ENCODE measurements around the gene EXOC1. TPM values are rescaled to one million over a fixed set of nuclear protein-coding genes. Genes with fewer than 3 reads are reported as not detected.

The EXOC1 gene
- total RNA-seq, 1 donor from 2014 or later, result 31.9 TPM

- Histone ChIP-seq H3K27ac (no peak overlapping the region), H3K4me3 (no peak overlapping the region), H3K27me3 (no peaks in the 10 kb centered on the region), H3K36me3 (no peaks in the 10 kb centered on the region), H3K4me1 (peaks cover 1% of the 10 kb centered on the region), H3K9me3 (no peaks in the 10 kb centered on the region)
- intact Hi-C loops (cut with DNase I), result no loop called here
- no peak for TF ChIP-seq CTCF (IDR thresholded peaks at IDR 0.05)
- no peak for TF ChIP-seq POLR2A (IDR thresholded peaks at IDR 0.05)
- TF ChIP-seq POLR2AphosphoS5 (IDR thresholded peaks at IDR 0.05; ENCODE audit: insufficient read depth in 1 of 2, low read depth in 1 of 2), result no peak
- no peak for DNase-seq (ENCODE audit: extremely low spot score in 2 of 2)
Observed at GRCh38 chr4:55912249-55912648, 58.8 kb downstream of the EXOC1 start.

GRCh38 chr4:55920571-55920970, 67.1 kb downstream of the EXOC1 start:
- no peak overlapping the region for H3K27ac ChIP-seq
- intact Hi-C loops (cut with DNase I), result no loop called here

GRCh38 chr4:55921093-55921492, 67.6 kb downstream of the EXOC1 start:
- intact Hi-C loops (cut with DNase I), result no loop called here
- TF ChIP-seq POLR2A (IDR thresholded peaks at IDR 0.05), result no peak
- TF ChIP-seq POLR2AphosphoS5 (IDR thresholded peaks at IDR 0.05; ENCODE audit: insufficient read depth in 1 of 2, low read depth in 1 of 2), result no peak
- TF ChIP-seq CTCF (IDR thresholded peaks at IDR 0.05), result no peak
- DNase-seq (ENCODE audit: extremely low spot score in 2 of 2), result no peak
- Histone ChIP-seq H3K27ac (no peak overlapping the region), H3K27me3 (no peaks in the 10 kb centered on the region), H3K9me3 (no peaks in the 10 kb centered on the region), H3K36me3 (no peaks in the 10 kb centered on the region), H3K4me1 (no peaks in the 10 kb centered on the region), H3K4me3 (no peak overlapping the region)

More at GRCh38 chr4:55920571-55920970, 67.1 kb downstream of the EXOC1 start:
- no peaks in the 10 kb centered on the region for H3K9me3 ChIP-seq
- no peaks in the 10 kb centered on the region for H3K36me3 ChIP-seq
- H3K27me3 ChIP-seq, result no peaks in the 10 kb centered on the region
- no peak for DNase-seq (ENCODE audit: extremely low spot score in 2 of 2)
- no peak for TF ChIP-seq CTCF (IDR thresholded peaks at IDR 0.05)
- no peak overlapping the region for H3K4me3 ChIP-seq
- H3K4me1 ChIP-seq, result no peaks in the 10 kb centered on the region

GRCh38 chr4:55925241-55925640, 71.8 kb downstream of the EXOC1 start:
- intact Hi-C loops (cut with DNase I), result no loop called here
- no peaks in the 10 kb centered on the region for H3K36me3 ChIP-seq

GRCh38 chr4:55926610-55927009, 73.2 kb downstream of the EXOC1 start:
- H3K27me3 ChIP-seq, result no peaks in the 10 kb centered on the region
- no peak overlapping the region for H3K27ac ChIP-seq
- no peak for DNase-seq (ENCODE audit: extremely low spot score in 2 of 2)
- no peak for TF ChIP-seq POLR2AphosphoS5 (IDR thresholded peaks at IDR 0.05; ENCODE audit: insufficient read depth in 1 of 2, low read depth in 1 of 2)
- TF ChIP-seq POLR2A (IDR thresholded peaks at IDR 0.05), result no peak
- no peak for TF ChIP-seq CTCF (IDR thresholded peaks at IDR 0.05)
- H3K4me3 ChIP-seq, result no peak overlapping the region
- H3K9me3 ChIP-seq, result no peaks in the 10 kb centered on the region
- intact Hi-C loops (cut with DNase I), result no loop called here
- H3K36me3 ChIP-seq, result no peaks in the 10 kb centered on the region
- H3K4me1 ChIP-seq, result no peaks in the 10 kb centered on the region

More at GRCh38 chr4:55925241-55925640, 71.8 kb downstream of the EXOC1 start:
- no peak overlapping the region for H3K4me3 ChIP-seq
- no peak for TF ChIP-seq POLR2AphosphoS5 (IDR thresholded peaks at IDR 0.05; ENCODE audit: insufficient read depth in 1 of 2, low read depth in 1 of 2)
- TF ChIP-seq CTCF (IDR thresholded peaks at IDR 0.05), result no peak
- no peak for TF ChIP-seq POLR2A (IDR thresholded peaks at IDR 0.05)
- H3K9me3 ChIP-seq, result no peaks in the 10 kb centered on the region
- no peaks in the 10 kb centered on the region for H3K27me3 ChIP-seq
- H3K4me1 ChIP-seq, result no peaks in the 10 kb centered on the region
- H3K27ac ChIP-seq, result no peak overlapping the region
- no peak for DNase-seq (ENCODE audit: extremely low spot score in 2 of 2)
